Activated naive CD8-positive, alpha-beta T cell treated with anti-CD3 and anti-CD28 coated beads, Interleukin-2, amount 50 U/mL, for 24 hours (primary cell): Measurements from ENCODE around the gene UMOD.

ENCODE experiments used
- ATAC-seq: fragments of 150-1000 bp; cut with Tn5 transposase; one replicate; pipeline ENCODE4 v1.10.0; 2021
- DNase-seq: peaks from one replicate; pipeline ENCODE4 v3.0.0; 2021
- H3K27ac Mint-ChIP-seq: one replicate; pipeline ENCODE4 v1.8.0; 2021; ENCODE audit warnings: mild to moderate bottlenecking, mixed read lengths
- H3K27me3 Mint-ChIP-seq: one replicate; pipeline ENCODE4 v1.8.0; 2021; ENCODE audit warnings: mixed read lengths
- H3K36me3 Mint-ChIP-seq: one replicate; pipeline ENCODE4 v1.8.0; 2021; ENCODE audit warnings: low read depth, mixed read lengths
- H3K4me1 Mint-ChIP-seq: one replicate; pipeline ENCODE4 v1.8.0; 2021; ENCODE audit warnings: mixed read lengths
- H3K4me3 Mint-ChIP-seq: one replicate; pipeline ENCODE4 v1.8.0; 2021; ENCODE audit warnings: mild to moderate bottlenecking, moderate library complexity, mixed read lengths
- H3K9me3 Mint-ChIP-seq: one replicate; pipeline ENCODE4 v1.8.0; 2021; ENCODE audit warnings: mixed read lengths

UMOD gene

GRCh38 chr16:20308801-20309590 lies 43.5 kb downstream of the UMOD start:
- H3K27me3 Mint-ChIP-seq: no peaks in the 10 kb centered on the region
- H3K4me1 Mint-ChIP-seq: no peaks in the 10 kb centered on the region
- no peak overlapping the region for H3K27ac Mint-ChIP-seq
- no peaks in the 10 kb centered on the region for H3K36me3 Mint-ChIP-seq
- H3K4me3 Mint-ChIP-seq: no peak overlapping the region
- ATAC-seq: no peak
- DNase-seq: no peak
- H3K9me3 Mint-ChIP-seq: no peaks in the 10 kb centered on the region

- H3K4me1 Mint-ChIP-seq: no peaks in the 10 kb centered on the region
- H3K27me3 Mint-ChIP-seq: no peaks in the 10 kb centered on the region
- no peak overlapping the region for H3K4me3 Mint-ChIP-seq
- no peaks in the 10 kb centered on the region for H3K36me3 Mint-ChIP-seq
- no peak for ATAC-seq
- no peak for DNase-seq
- H3K27ac Mint-ChIP-seq: no peak overlapping the region
- H3K9me3 Mint-ChIP-seq: no peaks in the 10 kb centered on the region
Observed at GRCh38 chr16:20308266-20308665, 44.2 kb downstream of the UMOD start.

GRCh38 chr16:20307791-20308190 lies 44.7 kb downstream of the UMOD start:
- Mint-ChIP-seq H3K27me3 (no peaks in the 10 kb centered on the region), H3K27ac (no peak overlapping the region), H3K36me3 (no peaks in the 10 kb centered on the region), H3K4me3 (no peak overlapping the region), H3K9me3 (no peaks in the 10 kb centered on the region), H3K4me1 (no peaks in the 10 kb centered on the region)
- no peak for DNase-seq
- no peak for ATAC-seq

DNA sequence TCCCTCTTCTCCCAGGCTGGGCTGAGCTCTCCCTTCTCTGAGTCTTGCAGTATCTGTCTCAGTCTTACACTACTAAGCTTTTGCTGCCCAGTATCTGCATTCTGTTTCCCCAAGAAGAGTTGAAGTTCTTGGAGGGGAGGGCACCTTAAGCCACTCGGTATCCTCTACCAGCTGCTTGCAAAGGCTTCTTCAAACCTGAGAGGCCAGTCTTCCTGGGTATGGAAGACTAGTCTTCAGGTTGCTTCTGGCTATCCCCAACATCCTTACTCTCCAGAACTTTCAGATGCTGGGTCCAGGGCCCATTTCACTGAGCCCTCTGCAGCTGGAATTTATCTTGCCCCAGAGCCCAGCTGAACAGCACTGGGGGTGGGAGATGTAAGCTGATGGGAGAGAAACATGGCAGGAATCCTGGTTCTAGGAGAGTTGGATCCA lies 45.3 kb downstream of the UMOD start:
- no peak for DNase-seq
- no peaks in the 10 kb centered on the region for H3K27me3 Mint-ChIP-seq
- H3K9me3 Mint-ChIP-seq: no peaks in the 10 kb centered on the region
- no peaks in the 10 kb centered on the region for H3K36me3 Mint-ChIP-seq
- H3K27ac Mint-ChIP-seq: no peak overlapping the region
- ATAC-seq: no peak
- H3K4me3 Mint-ChIP-seq: no peak overlapping the region
- no peaks in the 10 kb centered on the region for H3K4me1 Mint-ChIP-seq

DNA sequence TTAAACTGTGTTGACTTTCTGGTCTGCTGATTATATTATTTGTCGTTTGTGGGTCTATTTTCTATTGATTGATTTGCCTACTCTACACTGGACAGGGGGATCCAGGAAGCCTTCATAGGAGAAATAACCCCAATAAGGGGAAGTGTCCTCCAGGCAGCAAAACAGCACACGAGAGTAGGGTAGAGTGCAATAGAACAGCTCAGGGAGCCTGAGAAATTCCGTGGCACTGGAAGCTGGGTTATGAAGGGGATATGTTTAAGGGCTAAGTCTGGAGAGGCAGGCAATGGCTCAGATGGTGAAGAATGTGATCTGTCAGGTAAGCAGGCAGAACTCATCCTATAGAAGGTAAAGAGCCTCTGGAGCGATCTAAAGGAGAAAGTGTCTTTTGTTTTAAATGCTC lies 46.1 kb downstream of the UMOD start:
- Mint-ChIP-seq H3K27me3 (no peaks in the 10 kb centered on the region), H3K4me1 (no peaks in the 10 kb centered on the region), H3K27ac (no peak overlapping the region), H3K9me3 (no peaks in the 10 kb centered on the region), H3K4me3 (no peak overlapping the region), H3K36me3 (no peaks in the 10 kb centered on the region)
- ATAC-seq (no peak), DNase-seq (no peak)

DNA sequence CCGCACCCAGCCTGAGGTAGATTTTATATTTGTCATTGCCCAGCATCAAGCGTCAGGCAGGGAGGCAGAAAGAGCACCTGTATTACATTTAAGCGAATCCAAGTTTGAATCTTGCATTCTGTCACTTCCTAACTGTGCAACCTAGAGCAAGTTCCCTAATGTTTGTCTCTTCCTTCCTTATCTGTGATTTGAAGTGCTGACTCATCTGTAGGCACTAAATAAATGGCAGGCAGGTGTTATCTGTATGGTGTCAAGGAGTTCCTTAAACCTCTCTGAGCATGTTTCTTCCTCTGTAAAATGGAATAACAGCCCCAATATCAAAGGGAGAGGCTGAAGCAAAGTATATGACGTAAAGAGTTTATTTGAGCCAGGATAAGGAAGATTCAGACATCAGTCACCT lies 49.5 kb downstream of the UMOD start:
- DNase-seq (no peak), ATAC-seq (no peak)
- Mint-ChIP-seq H3K4me3 (no peak overlapping the region), H3K27ac (no peak overlapping the region), H3K9me3 (peaks cover 4% of the 10 kb centered on the region), H3K4me1 (no peaks in the 10 kb centered on the region), H3K27me3 (peaks cover 4% of the 10 kb centered on the region), H3K36me3 (no peaks in the 10 kb centered on the region)

DNA sequence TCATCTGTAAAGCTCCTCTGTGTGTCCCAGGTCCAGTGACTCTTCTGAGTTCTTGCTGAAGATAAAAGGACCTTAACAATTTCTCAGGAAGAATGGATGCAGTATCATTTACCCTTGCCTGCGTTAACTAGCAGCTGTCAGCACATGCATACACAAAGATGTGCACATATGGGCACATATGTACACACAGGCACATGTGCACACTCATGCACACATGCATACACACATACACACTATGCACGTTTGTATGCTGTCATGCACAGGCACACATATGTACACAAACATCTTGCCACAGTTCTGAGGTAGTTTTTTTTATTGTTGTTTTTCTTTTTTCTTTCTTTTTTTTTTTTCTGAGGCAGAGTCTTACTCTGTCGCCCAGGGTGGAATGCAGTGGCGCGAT lies 50.1 kb downstream of the UMOD start:
- Mint-ChIP-seq H3K27ac (no peak overlapping the region), H3K4me3 (no peak overlapping the region), H3K27me3 (peaks cover 4% of the 10 kb centered on the region), H3K36me3 (no peaks in the 10 kb centered on the region), H3K4me1 (no peaks in the 10 kb centered on the region), H3K9me3 (peaks cover 4% of the 10 kb centered on the region)
- DNase-seq (no peak), ATAC-seq (no peak)

- H3K4me3 Mint-ChIP-seq: no peak overlapping the region
- ATAC-seq (no peak), DNase-seq (no peak)
- peaks cover 4% of the 10 kb centered on the region for H3K27me3 Mint-ChIP-seq
- H3K9me3 Mint-ChIP-seq: peaks cover 4% of the 10 kb centered on the region
- no peak overlapping the region for H3K27ac Mint-ChIP-seq
- H3K36me3 Mint-ChIP-seq: no peaks in the 10 kb centered on the region
- no peaks in the 10 kb centered on the region for H3K4me1 Mint-ChIP-seq
Observed at GRCh38 chr16:20301840-20302239, 50.7 kb downstream of the UMOD start.

GRCh38 chr16:20300312-20301097 lies 52.0 kb downstream of the UMOD start:
- peaks cover 4% of the 10 kb centered on the region for H3K27me3 Mint-ChIP-seq
- no peaks in the 10 kb centered on the region for H3K36me3 Mint-ChIP-seq
- H3K27ac Mint-ChIP-seq: no peak overlapping the region
- no peak overlapping the region for H3K4me3 Mint-ChIP-seq
- no peaks in the 10 kb centered on the region for H3K4me1 Mint-ChIP-seq
- DNase-seq (peak; percentile 18), ATAC-seq (no peak)
- H3K9me3 Mint-ChIP-seq: peaks cover 4% of the 10 kb centered on the region

DNA sequence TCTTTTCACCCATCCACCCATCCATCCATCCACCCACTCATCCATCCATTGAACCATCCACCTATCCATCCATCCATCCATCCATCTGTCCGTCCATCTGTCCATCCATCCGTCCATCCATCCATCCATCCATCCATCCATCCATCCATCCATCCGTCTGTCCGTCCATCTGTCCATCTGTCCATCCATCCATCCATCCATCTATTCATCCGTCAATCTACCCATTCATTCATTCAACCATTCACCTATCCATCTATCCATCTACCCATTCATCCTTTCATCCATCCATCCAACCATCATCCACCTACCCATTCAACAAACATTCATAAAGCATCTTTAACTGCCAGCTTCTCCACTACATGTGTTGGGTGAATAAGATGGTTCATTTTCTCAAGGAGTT lies 54.1 kb downstream of the UMOD start:
- Mint-ChIP-seq H3K27ac (no peak overlapping the region), H3K4me3 (no peak overlapping the region), H3K4me1 (no peaks in the 10 kb centered on the region), H3K27me3 (peaks cover 4% of the 10 kb centered on the region), H3K9me3 (peaks cover 4% of the 10 kb centered on the region), H3K36me3 (no peaks in the 10 kb centered on the region)
- DNase-seq (no peak), ATAC-seq (no peak)

DNA sequence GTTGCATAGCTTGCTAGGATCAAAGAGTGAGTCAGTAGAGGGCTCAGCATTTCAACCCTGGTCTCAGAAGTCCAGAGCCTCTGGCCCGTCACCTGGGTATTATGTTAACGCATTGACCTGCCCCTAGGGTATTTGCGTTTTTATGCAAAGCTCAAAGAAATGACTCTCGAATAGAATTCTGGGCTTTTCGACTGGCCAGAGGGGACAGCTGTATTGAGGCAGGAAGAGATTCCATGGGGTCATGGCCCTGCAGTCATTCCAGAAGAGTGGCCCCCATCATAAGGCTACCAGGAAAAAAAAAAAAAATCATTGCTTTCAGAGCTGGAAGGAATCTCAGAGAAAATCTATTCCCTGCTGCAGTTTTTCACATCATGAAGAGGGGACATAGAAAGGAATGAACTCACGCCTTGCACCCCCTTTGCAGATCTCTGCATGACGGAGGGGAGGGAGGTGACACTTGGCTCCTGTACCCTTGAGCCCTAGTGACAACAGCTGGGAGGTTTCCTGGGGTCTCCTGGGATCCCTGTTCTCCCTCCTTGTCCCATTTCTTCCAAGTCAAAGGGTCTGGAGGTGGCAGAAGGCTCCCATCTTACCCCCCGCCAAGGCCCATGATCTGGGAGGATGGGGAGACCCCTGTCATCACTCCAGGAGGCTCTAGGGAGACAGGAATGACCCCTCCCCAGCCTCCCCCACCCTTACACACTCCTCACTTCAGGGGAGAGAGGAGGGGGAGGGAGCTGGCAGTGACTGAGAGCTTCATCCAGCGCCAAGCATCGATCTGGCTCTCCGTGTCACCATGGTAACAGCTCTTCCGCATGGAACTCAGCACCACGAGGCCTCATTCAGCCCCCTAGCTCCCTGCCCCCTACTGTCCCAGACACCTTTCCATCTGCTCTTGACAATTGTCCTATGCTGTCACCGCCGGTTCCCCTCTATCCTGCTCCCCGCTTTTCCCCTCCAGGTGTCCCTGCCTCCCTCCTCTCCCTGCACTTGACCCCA lies 61.0 kb downstream of the UMOD start:
- DNase-seq (no peak), ATAC-seq (no peak)
- Mint-ChIP-seq H3K4me3 (no peak overlapping the region), H3K27me3 (no peaks in the 10 kb centered on the region), H3K9me3 (no peaks in the 10 kb centered on the region), H3K36me3 (no peaks in the 10 kb centered on the region), H3K4me1 (no peaks in the 10 kb centered on the region), H3K27ac (no peak overlapping the region)

- no peak overlapping the region for H3K27ac Mint-ChIP-seq
- no peaks in the 10 kb centered on the region for H3K4me1 Mint-ChIP-seq
- ATAC-seq: no peak
- DNase-seq: no peak
- no peaks in the 10 kb centered on the region for H3K27me3 Mint-ChIP-seq
- H3K4me3 Mint-ChIP-seq: no peak overlapping the region
- no peaks in the 10 kb centered on the region for H3K36me3 Mint-ChIP-seq
- H3K9me3 Mint-ChIP-seq: peaks cover 2% of the 10 kb centered on the region
Observed at GRCh38 chr16:20289571-20289970, 62.9 kb downstream of the UMOD start.

GRCh38 chr16:20285993-20286499 lies 66.5 kb downstream of the UMOD start:
- DNase-seq (no peak), ATAC-seq (no peak)
- Mint-ChIP-seq H3K4me3 (no peak overlapping the region), H3K27me3 (no peaks in the 10 kb centered on the region), H3K4me1 (no peaks in the 10 kb centered on the region), H3K36me3 (no peaks in the 10 kb centered on the region), H3K9me3 (peaks cover 4% of the 10 kb centered on the region), H3K27ac (no peak overlapping the region)
